GM23338 (cell line): ENCODE measurements around the gene ZDHHC9. TPM values are rescaled to one million over a fixed set of nuclear protein-coding genes. Genes with fewer than 3 reads are reported as not detected.

Experiments
- ATAC-seq: fragments of 200-7000 bp; cut with Tn5 transposase; 3 replicates; pipeline ENCODE4 v1.9.1; 2020
- DNase-seq: peaks from one replicate; pipeline ENCODE4 v3.0.0-alpha.2; 2015; ENCODE audit warnings: low spot score
- H2AFZ ChIP-seq: fragments of 200-600 bp; sonication (generic); 2 replicates; pipeline ENCODE4 v1.8.0; 2016; ENCODE audit warnings: antibody characterized with exemption, mild to moderate bottlenecking, moderate library complexity
- H3F3A ChIP-seq: fragments of 200-600 bp; sonication (generic); replicated peaks from 2 replicates; pipeline ENCODE4 v1.8.0; 2017; ENCODE audit warnings: antibody characterized with exemption, mixed run types, low read depth
- H3K27ac ChIP-seq: fragments of 200-600 bp; sonication (generic); 2 replicates; pipeline ENCODE4 v1.6.1; 2016; ENCODE audit warnings: low read depth
- H3K27me3 ChIP-seq: fragments of 200-600 bp; sonication (generic); 2 replicates; pipeline ENCODE4 v1.8.0; 2016; ENCODE audit warnings: mild to moderate bottlenecking, mixed run types, moderate library complexity; ENCODE audit not compliant: insufficient read depth
- H3K36me3 ChIP-seq: fragments of 200-600 bp; sonication (generic); 2 replicates; pipeline ENCODE4 v1.8.0; 2016; ENCODE audit warnings: mild to moderate bottlenecking; ENCODE audit not compliant: insufficient read depth
- H3K4me1 ChIP-seq: fragments of 200-600 bp; sonication (generic); 2 replicates; pipeline ENCODE4 v1.8.0; 2016; ENCODE audit warnings: mild to moderate bottlenecking, moderate library complexity; ENCODE audit not compliant: insufficient read depth
- H3K4me2 ChIP-seq: fragments of 200-600 bp; sonication (generic); 2 replicates; pipeline ENCODE4 v1.7.1; 2017; ENCODE audit warnings: mixed run types
- H3K4me3 ChIP-seq: fragments of 200-600 bp; sonication (generic); 2 replicates; pipeline ENCODE4 v1.6.1; 2016; ENCODE audit warnings: mixed run types
- H3K79me2 ChIP-seq: fragments of 200-600 bp; sonication (generic); replicated peaks from 2 replicates; pipeline ENCODE4 v1.8.0; 2017; ENCODE audit warnings: mild to moderate bottlenecking; ENCODE audit not compliant: insufficient read depth
- H3K9me2 ChIP-seq: fragments of 200-600 bp; sonication (generic); 2 replicates; pipeline ENCODE4 v1.8.0; 2017; ENCODE audit not compliant: insufficient read depth
- H4K20me1 ChIP-seq: fragments of 200-600 bp; sonication (generic); replicated peaks from 2 replicates; pipeline ENCODE4 v1.8.0; 2017; ENCODE audit warnings: mild to moderate bottlenecking; ENCODE audit not compliant: insufficient read depth
- H3K27ac Mint-ChIP-seq: 2 replicates; pipeline ENCODE4 v1.8.0; 2020; ENCODE audit warnings: inconsistent platforms, mild to moderate bottlenecking, moderate library complexity, mixed read lengths
- H3K27me3 Mint-ChIP-seq: 3 replicates; pipeline ENCODE4 v1.8.0; 2022; ENCODE audit warnings: low read depth, mild to moderate bottlenecking, moderate library complexity, mixed read lengths, inconsistent platforms; ENCODE audit not compliant: insufficient read depth, poor library complexity
- H3K36me3 Mint-ChIP-seq: 3 replicates; pipeline ENCODE4 v1.8.0; 2021; ENCODE audit warnings: low read depth, mild to moderate bottlenecking, inconsistent platforms, moderate library complexity, mixed read lengths
- H3K4me1 Mint-ChIP-seq: 3 replicates; pipeline ENCODE4 v1.8.0; 2020; ENCODE audit warnings: mild to moderate bottlenecking, inconsistent platforms, mixed read lengths
- H3K4me3 Mint-ChIP-seq: 3 replicates; pipeline ENCODE4 v1.8.0; 2021; ENCODE audit warnings: moderate library complexity, mild to moderate bottlenecking, inconsistent platforms, mixed read lengths
- H3K9me3 Mint-ChIP-seq: 3 replicates; pipeline ENCODE4 v1.8.0; 2020; ENCODE audit warnings: moderate library complexity, mild to moderate bottlenecking, inconsistent platforms, mixed read lengths
- CREB1 ChIP-seq: fragments of 250-450 bp; sonication (Bioruptor Pico); IDR thresholded peaks from 2 replicates; pipeline ENCODE4 v1.5.0; 2020; ENCODE audit warnings: low read depth, mild to moderate bottlenecking, moderate library complexity
- CTCF ChIP-seq, 2 experiments: fragments of 200-600 bp in 1 of 2; sonication (generic) in 1 of 2; conservative IDR thresholded peaks; 2 replicates each; pipeline versions ENCODE4 v1.5.1 to v1.6.1; 2016 to 2017; ENCODE audit warnings: antibody characterized with exemption in 2 of 2, low read depth in 2 of 2, mild to moderate bottlenecking in 2 of 2, moderate library complexity in 1 of 2
- ETS1 ChIP-seq: IDR thresholded peaks from 2 replicates; pipeline ENCODE4 v1.6.1; 2016; ENCODE audit warnings: antibody characterized with exemption
- EZH2phosphoT487 ChIP-seq: fragments of 200-600 bp; sonication (generic); IDR thresholded peaks from one replicate; pipeline ENCODE4 v1.8.1; 2018; ENCODE audit warnings: antibody characterized with exemption; ENCODE audit not compliant: unreplicated experiment
- JUNB ChIP-seq: IDR thresholded peaks from one replicate; pipeline ENCODE4 v1.6.1; 2016; ENCODE audit warnings: antibody characterized with exemption; ENCODE audit not compliant: unreplicated experiment
- NANOG ChIP-seq: IDR thresholded peaks from 2 replicates; pipeline ENCODE4 v1.6.1; 2016; ENCODE audit warnings: antibody characterized with exemption, borderline replicate concordance
- POLR2AphosphoS5 ChIP-seq: IDR thresholded peaks from 2 replicates; pipeline ENCODE4 v1.6.1; 2016; ENCODE audit warnings: antibody characterized with exemption, low read depth
- REST ChIP-seq: IDR thresholded peaks from one replicate; pipeline ENCODE4 v1.6.1; 2018; ENCODE audit warnings: antibody characterized with exemption; ENCODE audit not compliant: unreplicated experiment
- STAT1 ChIP-seq: IDR thresholded peaks from one replicate; pipeline ENCODE4 v1.6.1; 2016; ENCODE audit warnings: antibody characterized with exemption; ENCODE audit not compliant: unreplicated experiment
- ZNF114 ChIP-seq: fragments of 250-450 bp; sonication (Bioruptor Pico); IDR thresholded peaks from 2 replicates; pipeline ENCODE4 v1.5.0; 2020; ENCODE audit warnings: mild to moderate bottlenecking, moderate library complexity
- ZNF331 ChIP-seq: fragments of 250-450 bp; sonication (Bioruptor Pico); IDR thresholded peaks from 2 replicates; pipeline ENCODE4 v1.5.0; 2020; ENCODE audit warnings: low read depth, mild to moderate bottlenecking, moderate library complexity
- polyA plus RNA-seq: library from polyadenylated mRNA; unstranded; fragments of >200 nt; fragmentation: Nextera tagmentation; extraction: Ambion mirVana; gene quantifications from 2 replicates; pipeline ENCODE4 v1.2.1, GENCODE V29; 2016
- total RNA-seq: library from RNA; depleted of rRNA; stranded (reverse); fragments of >200 nt; shearing (Covaris generic); gene quantifications from 2 replicates; pipeline ENCODE4 v1.2.3, GENCODE V29; 2014

ZDHHC9 gene
- total and polyA plus RNA-seq, 2 experiments from 2014 or later: 14.2 to 17.6 TPM

GRCh38 chrX:129800186-129800585, 43.5 kb downstream of the ZDHHC9 start:
- Histone ChIP-seq H3F3A (no peaks in the 10 kb centered on the region), H2AFZ (no peak overlapping the region), H3K4me3 (no peak overlapping the region), H3K36me3 (no peaks in the 10 kb centered on the region), H3K9me2 (no peaks in the 10 kb centered on the region), H3K4me2 (no peak overlapping the region), H3K27ac (no peak overlapping the region), H3K4me1 (no peaks in the 10 kb centered on the region), H4K20me1 (no peaks in the 10 kb centered on the region), H3K27me3 (no peaks in the 10 kb centered on the region), H3K79me2 (no peaks in the 10 kb centered on the region)
- no peaks in the 10 kb centered on the region for H3K9me3 Mint-ChIP-seq
- H3K4me3 Mint-ChIP-seq: no peak overlapping the region
- no peaks in the 10 kb centered on the region for H3K27me3 Mint-ChIP-seq
- H3K36me3 Mint-ChIP-seq: peaks cover 19% of the 10 kb centered on the region
- DNase-seq (no peak), ATAC-seq (no peak)
- TF ChIP-seq CREB1 (no peak), ETS1 (no peak), CTCF (conservative IDR thresholded peaks at IDR 0.05; ENCODE audit: low read depth in 2 of 2) (no peak), STAT1 (no peak), EZH2phosphoT487 (no peak), NANOG (no peak), ZNF114 (CRISPR knock-in tag) (no peak), REST (no peak)
- H3K27ac Mint-ChIP-seq: no peak overlapping the region
- no peaks in the 10 kb centered on the region for H3K4me1 Mint-ChIP-seq

GRCh38 chrX:129798888-129799287, 44.8 kb downstream of the ZDHHC9 start:
- H3K36me3 Mint-ChIP-seq: peaks cover 15% of the 10 kb centered on the region; the same call in 2 of the 3 replicates
- no peaks in the 10 kb centered on the region for H3K4me1 Mint-ChIP-seq
- Histone ChIP-seq H4K20me1 (no peaks in the 10 kb centered on the region), H3K27me3 (no peaks in the 10 kb centered on the region), H3K9me2 (no peaks in the 10 kb centered on the region), H3K27ac (no peak overlapping the region), H3K4me2 (no peak overlapping the region), H3K79me2 (no peaks in the 10 kb centered on the region), H3F3A (no peaks in the 10 kb centered on the region), H3K36me3 (no peaks in the 10 kb centered on the region), H2AFZ (no peak overlapping the region), H3K4me1 (no peaks in the 10 kb centered on the region), H3K4me3 (no peak overlapping the region)
- no peak for DNase-seq
- ATAC-seq: no peak
- H3K27ac Mint-ChIP-seq: no peak overlapping the region
- H3K27me3 Mint-ChIP-seq: peaks cover 2% of the 10 kb centered on the region
- TF ChIP-seq ZNF331 (no peak), NANOG (no peak), EZH2phosphoT487 (no peak), JUNB (no peak), STAT1 (no peak), POLR2AphosphoS5 (no peak), CTCF (conservative IDR thresholded peaks at IDR 0.05; ENCODE audit: low read depth in 2 of 2) (no peak), ZNF114 (CRISPR knock-in tag) (no peak)
- no peaks in the 10 kb centered on the region for H3K9me3 Mint-ChIP-seq
- no peak overlapping the region for H3K4me3 Mint-ChIP-seq
